ENCODE results near the gene ZNF581. TPM values are rescaled to one million over a fixed set of nuclear protein-coding genes. Genes with fewer than 3 reads are reported as not detected.

The ZNF581 gene
- total RNA-seq, 4 donors from 2014 or later = 11.8 to 20.2 (median 14.0) TPM

- WGBS, 2 donors = 83 to 95% methylated on average over 1 to 9 of the region's 20 CpGs
- no peak for DNase-seq
- TF ChIP-seq CTCF (IDR thresholded peaks at IDR 0.05) (no peak), POLR2A (IDR thresholded peaks at IDR 0.05) (no peak)
- Histone ChIP-seq H3K9me3 (no peaks in the 10 kb centered on the region), H3K36me3 (peaks cover 28 to 80% (median 32%) of the 10 kb centered on the region in 3 donors), H3K4me3 (no peak overlapping the region), H3K27me3 (no peaks in the 10 kb centered on the region), H3K27ac (no peak overlapping the region), H3K4me1 (peaks cover 27 to 65% (median 31%) of the 10 kb centered on the region in 3 donors)
- intact Hi-C loops (cut with DNase I) = no loop called here
These were observed 37.1 kb downstream of the ZNF581 start for GRCh38 chr19:55680339-55681130.

GRCh38 chr19:55681131-55682092 is 38.0 kb downstream of the ZNF581 start:
- TF ChIP-seq CTCF (IDR thresholded peaks at IDR 0.05) (no peak), POLR2A (IDR thresholded peaks at IDR 0.05) (no peak)
- H3K9me3 ChIP-seq = no peaks in the 10 kb centered on the region
- DNase-seq = no peak
- intact Hi-C loops (cut with DNase I) = no loop called here
- H3K36me3 ChIP-seq = peaks cover 31 to 89% (median 37%) of the 10 kb centered on the region in 3 donors
- H3K4me3 ChIP-seq = no peak overlapping the region
- peaks cover 18 to 60% (median 25%) of the 10 kb centered on the region in 3 donors for H3K4me1 ChIP-seq
- 85 to 98% methylated on average over 4 to 6 of the region's 9 CpGs for WGBS, 2 donors
- H3K27me3 ChIP-seq = no peaks in the 10 kb centered on the region
- no peak overlapping the region for H3K27ac ChIP-seq

DNA sequence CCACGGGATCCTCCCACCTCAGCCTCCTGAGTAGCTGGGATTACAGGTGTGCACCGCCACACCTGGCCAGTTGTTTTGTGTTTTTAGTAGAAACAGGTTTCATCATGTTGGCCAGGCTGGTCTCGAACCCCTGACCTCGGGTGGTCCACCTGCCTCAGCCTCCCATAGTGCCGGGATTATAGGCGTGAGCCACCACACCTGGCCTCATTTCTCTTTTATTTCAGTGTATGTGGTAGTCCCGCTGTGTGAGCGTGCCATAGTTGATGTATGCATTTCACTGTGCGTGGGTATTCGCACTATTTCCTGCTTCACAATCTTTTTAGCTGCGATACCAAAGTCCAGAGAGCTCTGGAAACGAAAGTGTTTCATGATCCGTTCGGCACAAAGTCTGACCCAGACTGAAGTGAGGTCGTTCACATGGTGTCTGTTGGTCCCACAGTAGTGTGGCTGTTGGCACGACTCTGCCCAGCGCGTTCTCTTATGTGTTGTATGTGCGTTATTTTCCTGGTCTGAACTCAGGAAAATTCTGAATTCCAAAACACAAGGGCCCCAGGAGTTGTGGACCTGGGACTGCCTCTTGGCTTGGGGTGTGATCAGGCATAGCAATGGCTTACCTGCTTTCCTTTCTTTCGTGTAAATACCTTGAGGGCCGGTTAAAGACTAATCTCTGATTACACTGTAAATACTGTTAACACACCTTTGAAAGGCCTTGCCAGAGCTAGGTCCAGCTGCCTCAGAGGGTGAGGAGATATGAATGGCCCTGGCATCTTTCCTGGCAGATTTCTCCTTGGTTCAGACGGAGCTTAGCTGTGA is 40.2 kb downstream of the ZNF581 start:
- Histone ChIP-seq H3K27ac (no peak overlapping the region), H3K9me3 (no peaks in the 10 kb centered on the region), H3K27me3 (no peaks in the 10 kb centered on the region), H3K36me3 (peaks cover 39 to 99% (median 44%) of the 10 kb centered on the region in 3 donors), H3K4me3 (no peak overlapping the region), H3K4me1 (peaks cover 3 to 54% (median 7%) of the 10 kb centered on the region in 3 donors)
- no peak for TF ChIP-seq CTCF (IDR thresholded peaks at IDR 0.05)
- TF ChIP-seq POLR2A (IDR thresholded peaks at IDR 0.05) = no peak
- intact Hi-C loops (cut with DNase I) = no loop called here
- 76 to 83% methylated on average over 17 to 18 of the region's 22 CpGs for WGBS, 2 donors
- DNase-seq = no peak

- Histone ChIP-seq H3K27me3 (no peaks in the 10 kb centered on the region), H3K36me3 (peaks cover 39 to 99% (median 48%) of the 10 kb centered on the region in 3 donors), H3K4me3 (no peak overlapping the region), H3K27ac (no peak overlapping the region), H3K4me1 (peaks cover 0 to 42% (median 0%) of the 10 kb centered on the region in 3 donors), H3K9me3 (no peaks in the 10 kb centered on the region)
- TF ChIP-seq CTCF (IDR thresholded peaks at IDR 0.05) (no peak), POLR2A (IDR thresholded peaks at IDR 0.05) (no peak)
- intact Hi-C loops (cut with DNase I) = no loop called here
- DNase-seq = no peak
- WGBS, 2 donors = 95% methylated on average over 31 to 45 of the region's 60 CpGs
These were observed 41.7 kb downstream of the ZNF581 start for GRCh38 chr19:55684946-55685681.

Measured in esophagus squamous epithelium (tissue), 5 donors.